GM12878 (cell line): Measurements from ENCODE around the gene SH2D3A. TPM values are rescaled to one million over a fixed set of nuclear protein-coding genes. Genes with fewer than 3 reads are reported as not detected.

Source experiments
- ATAC-seq: fragments of 200-7000 bp; cut with Tn5 transposase; 3 replicates; pipeline ENCODE4 v1.9.1; 2020; ENCODE audit warnings: mild to moderate bottlenecking, moderate library complexity
- BruUV-seq: library from RNA; stranded (reverse); fragments of 400-500 nt; replicated peaks from 2 replicates; lab custom pipeline; 2021; lab: Mats Ljungman, UMichigan
- CTCF ChIA-PET: fragments of 300-600 bp; sonication (Branson Sonifier 250); formaldehyde crosslinking; extraction: SDS; loops from one replicate; lab custom pipeline; 2021; ENCODE audit warnings: inconsistent platforms; lab: Yijun Ruan, JAX
- POLR2A ChIA-PET: fragments of 350-600 bp; formaldehyde crosslinking; extraction: SDS; loops from one replicate; lab custom pipeline; 2021; ENCODE audit warnings: inconsistent platforms; lab: Charles Lee
- RAD21 ChIA-PET: fragments of 300-600 bp; sonication (Branson Sonifier 250); formaldehyde crosslinking; loops from one replicate; lab custom pipeline; 2023; ENCODE audit warnings: antibody characterized with exemption; ENCODE audit not compliant: unreplicated experiment; lab: Charles Lee
- SMC1A ChIA-PET: fragments of 300-600 bp; sonication (Branson Sonifier 250); formaldehyde crosslinking; loops from one replicate; lab custom pipeline; 2023; ENCODE audit not compliant: unreplicated experiment, uncharacterized antibody; lab: Charles Lee
- DNase-seq: peaks from one replicate; pipeline ENCODE4 v3.0.0-alpha.2; 2011; ENCODE audit warnings: low read depth, low spot score
- FAIRE-seq: peaks from 3 replicates; lab custom pipeline; 2011; peaks lifted over from hg19 to GRCh38; lab: Jason Lieb, UNC
- H2AFZ ChIP-seq: 2 replicates; pipeline ENCODE4 v1.6.0; 2011; ENCODE audit warnings: low read depth, low read length, control low read depth; ENCODE audit not compliant: control insufficient read depth
- H3K27ac ChIP-seq: 2 replicates; pipeline ENCODE4 v1.5.1; 2011; ENCODE audit warnings: control low read depth; ENCODE audit not compliant: control insufficient read depth, insufficient read depth
- H3K27me3 ChIP-seq, 2 experiments: replicated peaks in 1 of 2; 2 replicates each; pipeline versions ENCODE4 v1.6.0 to v1.6.1; 2011; ENCODE audit warnings: low read length in 1 of 2; ENCODE audit not compliant: control insufficient read depth in 2 of 2, insufficient read depth in 2 of 2
- H3K36me3 ChIP-seq, 2 experiments: 2 replicates each; pipeline ENCODE4 v1.5.1; 2011; ENCODE audit warnings: low read length in 1 of 2; ENCODE audit not compliant: control insufficient read depth in 2 of 2, insufficient read depth in 2 of 2
- H3K4me1 ChIP-seq: 2 replicates; pipeline ENCODE4 v1.6.1; 2011; ENCODE audit warnings: mild to moderate bottlenecking, low read length, moderate library complexity, mixed read lengths; ENCODE audit not compliant: control insufficient read depth, insufficient read depth
- H3K4me2 ChIP-seq: 2 replicates; pipeline ENCODE4 v1.6.0; 2011; ENCODE audit warnings: control low read depth; ENCODE audit not compliant: control insufficient read depth, insufficient read depth
- H3K4me3 ChIP-seq: fragments of 200-600 bp; sonication (generic); 2 replicates; pipeline ENCODE4 v1.5.1; 2016
- H3K79me2 ChIP-seq: 2 replicates; pipeline ENCODE4 v1.6.0; 2011; ENCODE audit warnings: low read length; ENCODE audit not compliant: control insufficient read depth, insufficient read depth
- H3K9ac ChIP-seq: 2 replicates; pipeline ENCODE4 v1.8.0; 2011; ENCODE audit warnings: low read length, control low read depth, mixed read lengths; ENCODE audit not compliant: control insufficient read depth, insufficient read depth
- H3K9me3 ChIP-seq: replicated peaks from 3 replicates; pipeline ENCODE4 v1.5.1; 2011; ENCODE audit warnings: mild to moderate bottlenecking, low read length; ENCODE audit not compliant: control insufficient read depth, insufficient read depth
- H4K20me1 ChIP-seq: 2 replicates; pipeline ENCODE4 v1.6.0; 2011; ENCODE audit not compliant: control insufficient read depth, insufficient read depth
- CEBPZ ChIP-seq: fragments of 150-350 bp; IDR thresholded peaks from 2 replicates; pipeline ENCODE4 v1.6.1; 2016; ENCODE audit warnings: low read depth, low read length
- CREB1 ChIP-seq: IDR thresholded peaks from 2 replicates; pipeline ENCODE4 v1.6.1; 2012; ENCODE audit warnings: low read depth, mild to moderate bottlenecking, inconsistent platforms
- ETV6 ChIP-seq, 2 experiments: fragments of 450-650 bp in 1 of 2; IDR thresholded peaks in 1 of 2; conservative IDR thresholded peaks in 1 of 2; 2 replicates each; pipeline ENCODE4 v1.6.1; 2014; ENCODE audit warnings: antibody characterized with exemption in 1 of 2, borderline replicate concordance in 1 of 2, low read depth in 1 of 2, mild to moderate bottlenecking in 1 of 2, moderate library complexity in 1 of 2
- KAT2A ChIP-seq: conservative IDR thresholded peaks from 2 replicates; pipeline ENCODE4 v1.6.1; 2011; ENCODE audit warnings: low read depth, low read length; ENCODE audit not compliant: control insufficient read depth
- NR2C1 ChIP-seq: fragments of 450-650 bp; IDR thresholded peaks from 2 replicates; pipeline ENCODE4 v1.6.1; 2017; ENCODE audit warnings: antibody characterized with exemption, mild to moderate bottlenecking, moderate library complexity
- RELA ChIP-seq: fragments of 450-650 bp; IDR thresholded peaks from 2 replicates; pipeline ENCODE4 v1.8.0; 2014; ENCODE audit warnings: borderline replicate concordance; ENCODE audit not compliant: partially characterized antibody
- SIN3A ChIP-seq: IDR thresholded peaks from 2 replicates; pipeline ENCODE4 v1.6.1; 2012; ENCODE audit warnings: low read depth, low read length, improper control_type of control experiment
- WGBS: methylation state at CpG from one replicate; pipeline ENCODE4 v1.1.6; 2016; ENCODE audit warnings: low lambda C conversion rate; ENCODE audit not compliant: insufficient replicate concordance, insufficient coverage; ENCODE audit errors: missing lambda C conversion rate; 5-methylcytosine and 5-hydroxymethylcytosine counted together
- in situ Hi-C: fragments of 300-500 bp; cut with MboI; formaldehyde crosslinking; loops from 9 replicates; pipeline ENCODE4 v1.14.3; 2018; ENCODE audit warnings: mixed read lengths
- intact Hi-C: fragments of 100-400 bp; cut with micrococcal nuclease; formaldehyde crosslinking; loops from one replicate; pipeline ENCODE4 v1.14.2; 2022; ENCODE audit not compliant: unreplicated experiment
- polyA plus RNA-seq, 11 experiments: library from polyadenylated mRNA; depleted of rRNA in 4 of 11; unstranded in 6 of 11; stranded (reverse) in 5 of 11; fragments of >200 nt; fragmentation: Nextera tagmentation in 4 of 11; fragmentation: Illumina TruSeq in 1 of 11; extraction: Ambion mirVana in 4 of 11; extraction: Trizol in 1 of 11; gene quantifications; 1 replicate in 1 of 11; 2 replicates in 10 of 11; pipeline versions ENCODE4 v1.2.1 to v1.2.3, GENCODE V29; 2011 to 2016; ENCODE audit warnings: inconsistent platforms in 2 of 11, missing spikeins in 2 of 11, low read depth in 1 of 11
- total RNA-seq, 4 experiments: library from RNA; depleted of rRNA in 3 of 4; stranded (reverse); fragments of >200 nt in 3 of 4; fragmentation: Illumina TruSeq in 1 of 4; extraction: Trizol in 1 of 4; gene quantifications; 2 replicates each; pipeline versions ENCODE4 v1.2.1 to v1.2.3, GENCODE V29; 2013 to 2021
- TF ChIP-seq, protein P1 (sequence below): fragments of 450-650 bp; IDR thresholded peaks from 2 replicates; pipeline ENCODE4 v1.6.1; 2014; ENCODE audit warnings: mild to moderate bottlenecking
- TF ChIP-seq, protein P2 (sequence below): fragments of 450-650 bp; IDR thresholded peaks from 2 replicates; pipeline ENCODE4 v1.6.1; 2017; ENCODE audit warnings: mild to moderate bottlenecking, low read depth, inconsistent platforms; ENCODE audit not compliant: poor library complexity, severe bottlenecking

SH2D3A gene
- total and polyA plus RNA-seq, 10 of the 15 experiments (the other 5 are each of a cell fraction or from before 2014, with no cell fraction given), result 0.77 to 24.4 (median 9.5) TPM

GRCh38 chr19:6752256-6753177, 14.7 kb downstream of the SH2D3A start:
- H3K9ac ChIP-seq, result peak overlapping the region; percentile 50; the same call in 1 of the 2 replicates
- no peaks in the 10 kb centered on the region for H3K9me3 ChIP-seq
- TF ChIP-seq CREB1, result no peak
- no peak for TF ChIP-seq NR2C1
- TF ChIP-seq, protein P1, sequence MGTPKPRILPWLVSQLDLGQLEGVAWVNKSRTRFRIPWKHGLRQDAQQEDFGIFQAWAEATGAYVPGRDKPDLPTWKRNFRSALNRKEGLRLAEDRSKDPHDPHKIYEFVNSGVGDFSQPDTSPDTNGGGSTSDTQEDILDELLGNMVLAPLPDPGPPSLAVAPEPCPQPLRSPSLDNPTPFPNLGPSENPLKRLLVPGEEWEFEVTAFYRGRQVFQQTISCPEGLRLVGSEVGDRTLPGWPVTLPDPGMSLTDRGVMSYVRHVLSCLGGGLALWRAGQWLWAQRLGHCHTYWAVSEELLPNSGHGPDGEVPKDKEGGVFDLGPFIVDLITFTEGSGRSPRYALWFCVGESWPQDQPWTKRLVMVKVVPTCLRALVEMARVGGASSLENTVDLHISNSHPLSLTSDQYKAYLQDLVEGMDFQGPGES, result no peak
- no peak for TF ChIP-seq RELA
- no peak for TF ChIP-seq CEBPZ
- TF ChIP-seq ETV6 (conservative IDR thresholded peaks at IDR 0.05 in 1 of 2, IDR thresholded peaks at IDR 0.05 in 1 of 2; ENCODE audit: borderline replicate concordance in 1 of 2, low read depth in 1 of 2), result no peak
- TF ChIP-seq SIN3A, result no peak
- no peak for TF ChIP-seq KAT2A
- TF ChIP-seq, protein P2, sequence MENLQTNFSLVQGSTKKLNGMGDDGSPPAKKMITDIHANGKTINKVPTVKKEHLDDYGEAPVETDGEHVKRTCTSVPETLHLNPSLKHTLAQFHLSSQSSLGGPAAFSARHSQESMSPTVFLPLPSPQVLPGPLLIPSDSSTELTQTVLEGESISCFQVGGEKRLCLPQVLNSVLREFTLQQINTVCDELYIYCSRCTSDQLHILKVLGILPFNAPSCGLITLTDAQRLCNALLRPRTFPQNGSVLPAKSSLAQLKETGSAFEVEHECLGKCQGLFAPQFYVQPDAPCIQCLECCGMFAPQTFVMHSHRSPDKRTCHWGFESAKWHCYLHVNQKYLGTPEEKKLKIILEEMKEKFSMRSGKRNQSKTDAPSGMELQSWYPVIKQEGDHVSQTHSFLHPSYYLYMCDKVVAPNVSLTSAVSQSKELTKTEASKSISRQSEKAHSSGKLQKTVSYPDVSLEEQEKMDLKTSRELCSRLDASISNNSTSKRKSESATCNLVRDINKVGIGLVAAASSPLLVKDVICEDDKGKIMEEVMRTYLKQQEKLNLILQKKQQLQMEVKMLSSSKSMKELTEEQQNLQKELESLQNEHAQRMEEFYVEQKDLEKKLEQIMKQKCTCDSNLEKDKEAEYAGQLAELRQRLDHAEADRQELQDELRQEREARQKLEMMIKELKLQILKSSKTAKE, result no peak
- no TSS peak for BruUV-seq
- ChIA-PET POLR2A (interaction anchor here (0.6 kb wide), 1 partner anchor 111 kb away, joined by 3 read pairs; no protein-coding TSS in a partner anchor), SMC1A (interaction anchor here (1.0 kb wide), 1 partner anchor 11 kb away, joined by 3 read pairs; no protein-coding TSS in a partner anchor), CTCF (interaction anchor here (0.9 to 1.4 kb wide), 2 partner anchors 14 to 222 kb away, joined by 4 to 7 read pairs; partner anchors contain the start of genes GPR108 and TNFSF9), RAD21 (interaction anchor here (0.6 to 1.0 kb wide), 4 partner anchors 14 to 252 kb away, joined by 3 to 6 read pairs (median 3); partner anchors contain the start of gene VAV1)
- intact Hi-C loops, result loop anchor here (5.0 kb wide), 2 partner anchors 110 to 120 kb away; no protein-coding TSS in a partner anchor
- H2AFZ ChIP-seq, result peak overlapping the region; percentile 91
- FAIRE-seq (no peak), ATAC-seq (no peak), DNase-seq (no peak)
- peaks cover 9 to 13% of the 10 kb centered on the region in 2 experiments for H3K36me3 ChIP-seq
- H4K20me1 ChIP-seq, result no peaks in the 10 kb centered on the region
- peak overlapping the region; percentile 64 for H3K27ac ChIP-seq
- H3K4me2 ChIP-seq, result peak overlapping the region; percentile 92
- H3K4me3 ChIP-seq, result peak overlapping the region; percentile 48; the same call in 1 of the 2 replicates
- no peaks in the 10 kb centered on the region for H3K27me3 ChIP-seq
- H3K4me1 ChIP-seq, result peaks cover 17% of the 10 kb centered on the region
- in situ Hi-C loops, result no loop called here
- H3K79me2 ChIP-seq, result no peaks in the 10 kb centered on the region; the same call in 1 of the 2 replicates
- WGBS, result 79% methylated on average over 28 of the region's 50 CpGs
